Measurements from ENCODE around the gene FIP1L1. TPM values are rescaled to one million over a fixed set of nuclear protein-coding genes. Genes with fewer than 3 reads are reported as not detected.

The FIP1L1 gene
- total and polyA plus RNA-seq, 2 of the 13 experiments (the other 11 are each of a cell fraction or from before 2014, with no cell fraction given), result 14.9 to 69.4 TPM

GRCh38 chr4:53365121-53365485 lies 12.3 kb upstream of the FIP1L1 start:
- BruUV-seq (replicated peaks), result no TSS peak
- no peaks in the 10 kb centered on the region; a peak in 1 of 5 replicates for H3K27me3 ChIP-seq (ENCODE audit: control insufficient read depth in 1 of 2, insufficient read depth in 2 of 2, low read length in 2 of 2)
- H2AFZ ChIP-seq (ENCODE audit: low read length), result peak overlapping the region; percentile 42
- peak overlapping the region; percentile 83 to 99 (median 95) for H3K4me3 ChIP-seq (replicated peaks in 1 of 3; ENCODE audit: insufficient read depth in 1 of 3, low read depth in 2 of 3, low read length in 3 of 3)
- TF ChIP-seq LCORL (IDR thresholded peaks at IDR 0.05), result no peak
- TF ChIP-seq LCORL (CRISPR knock-in tag; IDR thresholded peaks at IDR 0.05), result 0 out of 2 replicates have a peak, but pooled peaks have one; percentile 21
- no peak for TF ChIP-seq KDM5A (IDR thresholded peaks at IDR 0.05; ENCODE audit: borderline replicate concordance, low read length)
- TF ChIP-seq ZNF510 (CRISPR knock-in tag; IDR thresholded peaks at IDR 0.05; ENCODE audit: low read depth), result 0 out of 2 replicates have a peak, but pooled peaks have one; percentile 1
- 0 out of 2 replicates have a peak, but pooled peaks have one; percentile 15 for TF ChIP-seq CTCF (CRISPR knock-in tag; IDR thresholded peaks at IDR 0.05)
- TF ChIP-seq ZNF142 (CRISPR knock-in tag; IDR thresholded peaks at IDR 0.05), result 0 out of 2 replicates have a peak, but pooled peaks have one; percentile 20
- no peak for TF ChIP-seq ZNF749 (CRISPR knock-in tag; IDR thresholded peaks at IDR 0.05; ENCODE audit: borderline replicate concordance)
- TF ChIP-seq GABPA (IDR thresholded peaks at IDR 0.05; ENCODE audit: low read depth, low read length), result 0 out of 2 replicates have a peak, but pooled peaks have one; percentile 19
- TF ChIP-seq GABPA (CRISPR knock-in tag; IDR thresholded peaks at IDR 0.05; ENCODE audit: low read depth), result peak; percentile 46; the same call in 1 of the 2 replicates
- TF ChIP-seq SP4 (CRISPR knock-in tag; IDR thresholded peaks at IDR 0.05), result no peak
- 0 out of 2 replicates have a peak, but pooled peaks have one; percentile 13 for TF ChIP-seq PHF8 (CRISPR knock-in tag; IDR thresholded peaks at IDR 0.05)
- 0 out of 2 replicates have a peak, but pooled peaks have one; percentile 8 for TF ChIP-seq ZNF44 (CRISPR knock-in tag; IDR thresholded peaks at IDR 0.05)
- TF ChIP-seq ZNF576 (CRISPR knock-in tag; IDR thresholded peaks at IDR 0.05), result peak; percentile 72; the same call in 1 of the 2 replicates
- 0 out of 2 replicates have a peak, but pooled peaks have one; percentile 8 for TF ChIP-seq ZNF580 (CRISPR knock-in tag; IDR thresholded peaks at IDR 0.05; ENCODE audit: borderline replicate concordance, low read depth)
- no peak for TF ChIP-seq CHD4 (IDR thresholded peaks at IDR 0.05; ENCODE audit: borderline replicate concordance, low read length)
- peaks cover 39% of the 10 kb centered on the region for H3K4me1 ChIP-seq (ENCODE audit: insufficient read depth, low read length)
- ATAC-seq (peak; percentile 85), DNase-seq (ENCODE audit: low spot score) (peak; percentile 11), FAIRE-seq (no peak)
- H4K20me1 ChIP-seq (ENCODE audit: insufficient read depth, low read length), result no peaks in the 10 kb centered on the region
- peaks cover 21% of the 10 kb centered on the region for H3K79me2 ChIP-seq (ENCODE audit: insufficient read depth, low read length)
- H3K9ac ChIP-seq (ENCODE audit: insufficient read depth, low read depth, low read length), result peak overlapping the region; percentile 70
- in situ Hi-C loops (cut with HindIII; ENCODE audit: extremely low pct_ligation_motif_present, low pct_unique_long_range_greater_than_20kb) (no loop called here), intact Hi-C loops (cut with micrococcal nuclease; ENCODE audit: unreplicated experiment) (loop anchor here (5.0 kb wide), 1 partner anchor 178 kb away; no protein-coding TSS in a partner anchor)
- peak overlapping the region; percentile 90 for H3K4me2 ChIP-seq (ENCODE audit: low read depth, low read length)
- ChIA-PET CTCF (ENCODE audit: low intra/inter-chr PET ratio, low total read pairs) (no interaction called here), POLR2A (interaction anchor here (1.5 to 1.6 kb wide), 2 partner anchors 12 to 345 kb away, joined by 5 to 12 read pairs; partner anchors contain the start of gene FIP1L1)
- 0% methylated on average over 6 of the region's 8 CpGs for WGBS (ENCODE audit: low lambda C conversion rate)
- no peaks in the 10 kb centered on the region for H3K36me3 ChIP-seq (replicated peaks in 1 of 2; ENCODE audit: control insufficient read depth in 1 of 2, insufficient read depth in 2 of 2, low read length in 2 of 2)
- H3K9me3 ChIP-seq (ENCODE audit: low read length), result no peaks in the 10 kb centered on the region
- H3K27ac ChIP-seq (ENCODE audit: extremely low read length, insufficient read depth, low read length), result peak overlapping the region; percentile 57
